NOMO-1 treated with DMSO at 0.1 percent for 48 hours (cell line): ENCODE results near the gene DMRT1.

Experiments used
- DNase-seq: peaks from one replicate; lab custom pipeline; 2025; ENCODE audit not compliant: unreplicated experiment; lab: John Stamatoyannopoulos, UW

The DMRT1 gene

DNA sequence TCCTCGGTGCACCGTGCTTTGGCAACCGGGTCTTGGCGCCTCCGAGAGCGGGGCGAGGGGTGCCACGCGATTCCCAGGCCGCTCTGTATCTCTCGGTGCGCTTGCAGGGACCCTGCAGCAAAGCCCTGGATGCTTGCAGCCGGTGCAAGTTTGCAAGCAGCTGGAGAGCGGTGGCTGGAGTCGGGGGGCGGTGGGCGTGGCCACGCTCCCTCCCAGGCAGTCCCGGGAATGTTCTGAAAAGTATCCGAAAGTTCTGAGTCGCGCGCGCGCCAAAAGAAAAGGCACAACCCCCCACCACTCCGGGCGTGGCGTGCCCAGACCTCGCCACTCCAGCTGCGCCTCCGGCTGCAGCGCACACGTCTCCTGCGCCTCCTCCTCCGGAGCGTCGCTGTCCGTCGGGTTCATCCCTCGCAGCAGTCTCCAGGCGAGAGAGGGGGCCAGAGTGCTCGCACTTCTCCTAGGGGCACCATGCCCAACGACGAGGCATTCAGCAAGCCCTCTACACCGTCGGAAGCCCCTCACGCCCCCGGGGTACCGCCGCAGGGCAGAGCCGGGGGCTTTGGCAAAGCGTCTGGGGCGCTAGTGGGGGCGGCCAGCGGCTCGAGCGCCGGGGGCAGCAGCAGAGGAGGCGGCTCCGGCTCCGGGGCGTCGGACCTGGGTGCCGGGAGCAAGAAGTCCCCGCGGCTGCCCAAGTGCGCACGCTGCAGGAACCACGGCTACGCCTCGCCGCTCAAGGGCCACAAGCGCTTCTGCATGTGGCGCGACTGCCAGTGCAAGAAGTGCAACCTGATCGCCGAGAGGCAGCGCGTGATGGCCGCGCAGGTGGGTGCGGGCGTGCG is at the start of gene DMRT1:
DMRT1 (plus strand) TSS at position 327 of the 839 bp plus-strand sequence; CDS start at position 469, 142 bp downstream.
- no peak for DNase-seq

DNA sequence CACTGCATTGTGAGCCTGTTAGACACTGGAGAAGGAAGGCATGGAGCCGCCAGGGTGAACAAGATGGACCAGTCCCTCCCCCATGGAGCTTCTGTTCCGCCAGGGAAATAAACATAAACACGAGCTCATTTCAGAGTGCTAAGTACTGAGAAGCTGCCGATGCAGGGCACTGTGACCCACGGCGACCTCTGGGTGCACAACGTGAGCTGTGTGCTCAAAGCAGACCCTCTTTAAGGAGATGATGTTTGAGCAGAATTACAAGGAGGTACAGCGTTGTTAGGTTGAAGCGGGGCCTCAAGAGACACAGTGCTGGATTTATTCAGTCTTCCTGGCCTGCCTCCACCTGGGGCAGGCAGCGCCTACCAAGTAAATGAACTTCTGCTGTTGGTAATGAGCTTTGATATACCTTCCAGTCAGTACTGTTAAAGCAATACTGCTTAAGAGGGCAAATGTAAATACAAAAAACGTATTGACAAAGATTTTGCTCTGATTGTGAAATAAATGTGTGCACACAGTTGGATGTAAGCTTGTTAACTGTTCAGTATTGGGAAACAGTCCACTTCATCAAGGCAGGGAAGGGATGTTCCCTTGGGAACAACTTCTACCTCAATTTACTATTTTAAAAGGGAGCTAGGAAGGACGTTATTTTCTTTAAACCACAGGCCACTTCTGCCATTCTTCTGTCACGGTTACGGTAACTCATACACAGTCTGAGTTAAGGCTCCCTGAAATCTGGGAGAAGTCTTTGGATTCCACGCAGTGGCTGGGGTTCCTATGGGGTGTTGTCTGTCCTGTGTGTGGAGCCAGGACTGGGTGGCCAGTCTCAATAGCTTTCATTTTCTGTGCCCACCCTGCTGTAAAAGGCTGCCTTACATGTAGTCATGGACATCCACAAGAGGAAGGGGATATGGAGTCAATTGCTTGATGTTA is 48.9 kb upstream of the DMRT1 start:
- DNase-seq = no peak

DNA sequence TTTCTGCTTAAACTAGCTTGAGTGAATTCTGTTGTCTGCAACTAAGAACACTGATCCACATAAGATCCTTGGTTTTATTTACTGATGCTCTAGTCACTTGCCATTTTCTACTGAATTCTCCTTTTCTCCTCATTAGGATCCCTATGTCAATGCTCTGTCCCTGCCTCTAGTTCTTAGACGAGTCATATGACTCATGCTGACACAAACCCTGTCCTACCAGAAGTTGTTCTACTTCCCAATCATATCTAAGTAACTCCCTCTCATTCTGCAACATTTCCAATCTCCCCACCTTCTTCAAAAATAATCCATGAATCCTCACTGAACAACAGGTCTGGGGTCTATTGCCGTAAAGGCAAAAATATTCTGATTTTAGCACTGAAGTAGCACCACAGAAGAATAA is 47.1 kb upstream of the DMRT1 start:
- DNase-seq = no peak

DNA sequence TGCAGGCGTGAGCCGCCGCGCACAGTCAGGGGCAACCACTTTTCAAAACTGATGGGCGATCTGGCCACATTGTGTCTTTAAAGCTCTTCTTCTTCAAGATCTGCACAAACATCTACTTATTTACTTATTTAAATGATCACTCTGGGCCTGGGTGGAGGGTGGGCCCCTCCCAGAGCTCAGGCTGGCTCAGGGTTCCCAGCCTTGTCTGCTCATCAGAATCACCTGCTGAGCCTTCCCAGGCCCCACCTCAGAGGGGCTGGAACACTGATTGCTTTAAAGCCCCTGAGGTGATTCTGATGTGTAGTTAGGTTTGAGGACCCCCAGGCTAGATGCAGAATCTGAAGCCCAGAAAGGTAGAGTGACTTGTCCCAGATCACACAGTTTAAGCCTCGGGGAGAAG is 45.6 kb upstream of the DMRT1 start:
- DNase-seq = no peak

- DNase-seq = no peak
These were observed 40.8 kb upstream of the DMRT1 start for GRCh38 chr9:800591-801150.

GRCh38 chr9:801399-802071 is 40.0 kb upstream of the DMRT1 start:
- DNase-seq = no peak

DNA sequence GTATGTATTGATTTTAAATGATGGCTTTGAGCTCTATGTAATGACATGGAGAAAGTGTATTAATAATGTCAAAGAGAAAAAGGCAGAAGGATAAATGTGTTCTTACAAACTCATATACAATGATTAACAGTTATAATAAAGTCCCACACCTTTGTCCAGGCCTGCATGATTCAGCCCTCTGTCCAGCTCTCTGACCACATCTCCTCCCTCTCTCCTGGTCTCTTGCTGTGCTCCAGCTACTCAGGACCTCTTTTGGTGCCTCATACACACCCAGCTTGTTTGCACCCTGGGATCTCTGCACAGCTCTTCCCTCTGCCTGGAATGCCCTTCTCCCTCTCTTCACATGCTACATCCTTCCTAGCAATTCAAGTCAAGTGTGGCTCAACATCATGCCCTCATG is 37.5 kb upstream of the DMRT1 start:
- no peak for DNase-seq

DNA sequence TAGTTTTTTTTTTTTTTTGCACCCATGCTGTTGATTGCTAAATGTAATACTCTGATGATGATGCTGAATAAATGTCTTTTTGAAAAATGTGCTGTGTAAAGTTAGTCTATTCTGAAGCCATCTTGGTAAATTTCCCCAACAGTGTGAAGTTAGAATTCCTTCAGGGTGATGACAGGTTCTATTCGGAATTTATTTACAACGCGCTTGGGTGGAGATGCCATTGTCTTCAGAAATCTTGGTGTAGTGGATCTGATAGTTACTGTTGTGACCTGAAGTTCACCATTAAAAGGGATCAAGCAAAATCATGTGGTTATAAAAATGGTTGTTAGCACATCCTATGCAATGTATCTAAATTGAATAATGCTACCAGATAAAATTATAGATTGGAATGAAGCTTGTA is 36.3 kb upstream of the DMRT1 start:
- DNase-seq = no peak

DNA sequence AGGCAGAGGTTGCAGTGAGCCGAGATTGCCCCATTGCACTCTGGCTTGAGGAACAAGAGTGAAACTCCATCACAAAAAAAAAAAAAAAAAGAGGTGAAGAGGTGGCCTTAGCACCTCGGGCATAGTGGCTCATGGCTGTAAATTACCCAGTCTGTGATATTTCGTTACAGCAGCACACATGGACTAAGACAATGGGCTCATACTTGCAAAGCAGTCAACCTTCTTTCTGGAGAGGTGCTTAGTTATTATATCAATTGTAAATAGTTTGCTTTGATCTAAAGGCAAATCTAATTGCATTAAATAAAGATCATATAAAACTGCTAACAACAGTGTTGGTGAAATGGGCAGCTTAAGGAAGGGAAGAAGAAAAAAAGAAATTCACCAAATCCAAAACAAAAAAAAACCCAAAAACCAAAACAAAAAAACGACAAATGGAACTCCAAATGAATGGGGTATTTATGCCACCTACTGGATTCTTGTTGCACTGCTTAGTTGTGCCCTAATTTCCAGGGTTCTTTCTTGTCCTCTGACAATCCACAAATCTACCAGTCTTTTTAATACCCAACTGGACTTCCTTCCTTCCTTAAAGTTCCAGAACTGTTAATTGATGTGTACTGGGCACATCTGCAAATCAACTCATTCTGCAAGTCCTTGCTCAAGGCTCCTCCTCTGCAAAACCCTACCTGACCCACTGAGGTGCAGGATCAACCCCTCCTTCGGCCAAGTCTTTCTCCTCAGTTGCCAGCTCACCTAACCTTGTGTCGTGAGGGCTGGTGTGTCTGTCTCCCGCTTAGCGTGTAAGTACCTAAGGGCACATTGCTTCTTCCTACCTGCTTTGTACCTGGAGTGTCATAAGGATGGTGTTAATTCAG is 35.0 kb upstream of the DMRT1 start:
- peak; percentile 19 for DNase-seq

GRCh38 chr9:811106-811531 is 30.4 kb upstream of the DMRT1 start:
- no peak for DNase-seq

DNA sequence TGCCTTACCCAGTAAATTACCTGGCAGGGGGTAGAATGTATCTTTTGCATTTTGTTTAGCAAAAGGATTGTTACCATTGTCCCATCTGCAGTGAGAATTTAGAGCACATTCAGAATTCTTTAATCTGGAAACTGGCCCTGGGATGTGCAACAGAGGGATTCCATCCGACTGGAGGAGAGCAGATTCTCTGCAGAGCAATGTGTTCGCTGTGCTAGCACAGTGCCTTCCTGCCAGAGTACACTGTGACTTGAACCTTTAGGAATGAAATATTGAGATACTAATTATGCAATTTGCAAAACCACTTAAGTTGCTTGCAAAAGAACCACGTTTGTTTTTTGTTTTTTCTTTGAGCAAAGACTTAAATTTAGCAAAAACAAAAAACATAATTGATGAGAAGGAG is 22.5 kb upstream of the DMRT1 start:
- DNase-seq = no peak

DNA sequence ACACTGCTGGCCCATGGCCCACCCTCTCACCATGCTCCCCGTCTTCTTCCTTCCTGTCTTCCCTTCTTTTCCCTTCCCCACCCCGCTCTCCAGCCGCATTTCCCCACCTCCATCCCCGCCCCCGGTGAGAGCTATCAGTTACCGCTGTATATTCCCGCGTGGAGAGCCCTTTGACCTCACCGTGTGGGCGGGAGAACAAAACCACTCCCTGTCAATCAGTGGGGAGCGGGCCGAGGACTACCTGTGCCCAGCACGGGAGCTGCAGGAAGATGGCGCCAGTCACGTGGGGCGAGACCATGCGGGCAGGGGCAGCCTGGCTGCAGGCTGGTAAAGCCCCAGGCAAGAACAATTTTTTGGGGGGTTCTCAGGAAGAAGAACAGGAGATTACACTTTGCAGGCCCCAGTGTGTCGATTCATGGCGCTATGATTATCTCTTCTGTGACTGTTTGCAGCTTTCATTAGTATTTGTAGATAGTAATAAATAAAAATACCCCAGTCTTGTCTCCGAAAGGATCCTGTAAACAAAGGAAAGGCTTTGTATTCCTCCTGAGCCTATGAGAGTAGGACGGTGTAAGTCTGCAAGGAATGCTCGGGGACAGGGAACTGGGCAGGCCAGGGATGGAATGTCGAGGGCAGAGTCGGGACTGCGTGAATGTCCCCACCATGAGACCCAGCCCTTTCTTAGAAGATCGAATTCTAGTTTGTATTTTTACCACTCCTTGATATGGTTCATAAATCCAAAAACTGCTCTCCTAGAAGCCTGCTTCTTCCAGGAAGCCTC is 14.8 kb upstream of the DMRT1 start:
- DNase-seq = no peak

DNA sequence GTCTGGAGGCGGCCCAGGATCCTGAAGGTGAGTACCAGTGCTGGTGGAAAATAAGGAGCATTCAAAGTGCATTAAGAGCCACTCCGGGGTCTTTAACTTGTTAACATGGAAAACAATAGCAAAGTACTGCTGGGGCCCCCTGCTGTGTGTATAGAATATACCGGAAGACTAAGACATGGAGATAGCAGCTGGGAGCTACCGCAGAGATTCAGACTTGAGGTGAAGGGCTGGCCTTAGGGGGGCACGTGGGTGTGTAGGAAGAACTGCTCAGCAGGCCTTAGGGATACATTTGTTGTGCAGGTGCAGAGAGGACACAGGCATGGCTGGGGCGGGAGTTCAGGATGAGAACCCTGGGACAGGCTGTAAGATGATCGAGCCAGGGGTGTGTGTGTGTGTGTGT is 1.2 kb upstream of the DMRT1 start:
- DNase-seq = no peak

DNA sequence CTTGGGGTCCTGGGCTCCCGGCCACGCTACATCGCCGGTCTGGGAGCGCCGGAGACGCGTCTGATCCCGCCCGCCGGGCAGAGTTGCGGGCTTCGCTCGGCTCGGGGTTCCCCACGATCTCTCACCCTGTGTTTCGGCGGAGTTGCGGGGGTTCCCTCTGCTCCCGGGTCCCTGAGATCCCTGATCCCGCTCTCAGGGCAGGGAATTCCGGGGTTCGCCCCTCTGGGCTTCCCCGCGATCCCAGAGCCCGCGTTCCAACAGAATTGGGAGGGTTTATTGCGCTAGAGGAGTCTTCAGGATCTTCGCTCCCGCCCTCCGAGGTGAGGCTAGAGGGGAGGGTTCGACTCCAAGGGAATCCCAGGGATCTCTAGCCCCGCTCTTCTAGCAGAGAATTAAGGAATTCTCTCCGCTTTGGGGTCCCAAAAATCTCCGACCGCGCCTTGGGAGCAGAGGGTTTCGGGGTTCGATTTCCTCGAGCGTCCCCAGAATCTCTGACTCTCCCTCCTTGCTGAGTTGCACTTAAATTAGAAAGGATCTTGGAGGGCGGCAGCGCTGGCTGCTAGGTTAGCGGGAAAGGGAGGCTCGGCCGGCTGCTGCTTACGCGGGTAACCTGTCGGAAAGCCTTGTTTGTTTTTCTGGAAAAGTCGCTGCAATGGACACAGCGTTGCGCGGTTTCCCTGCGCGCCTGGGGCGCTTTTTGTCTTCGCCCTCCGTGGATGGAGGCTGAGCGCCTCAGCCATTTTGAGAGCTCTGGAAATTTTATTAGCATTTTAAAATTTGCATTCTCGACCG is 1.3 kb downstream of the DMRT1 start:
- DNase-seq = no peak

GRCh38 chr9:843427-843785 is 1.9 kb downstream of the DMRT1 start:
- DNase-seq = no peak

- DNase-seq = no peak
These were observed 5.4 kb downstream of the DMRT1 start for GRCh38 chr9:846852-847251.

DNA sequence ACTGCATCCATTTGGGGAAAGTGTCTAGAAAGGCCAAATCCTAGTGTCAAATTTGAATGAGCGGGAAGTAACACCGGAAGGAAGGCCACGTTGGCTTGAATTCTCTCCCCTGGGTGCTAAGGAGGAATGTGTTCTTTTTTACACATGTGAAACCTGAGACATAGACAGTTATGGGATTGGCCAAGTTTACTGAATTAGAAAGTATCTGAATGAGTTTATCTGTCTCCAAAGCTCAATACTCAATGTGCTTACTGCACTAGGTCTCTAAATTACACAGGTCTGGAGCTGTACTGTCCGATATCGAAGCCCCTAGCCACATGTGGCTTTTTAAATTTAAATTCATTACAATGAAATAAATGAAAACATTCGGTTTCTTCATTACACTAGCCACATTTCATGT is 6.0 kb downstream of the DMRT1 start:
- no peak for DNase-seq

- DNase-seq = no peak
These were observed 7.9 kb downstream of the DMRT1 start for GRCh38 chr9:849431-849830.

GRCh38 chr9:852539-852938 is 11.0 kb downstream of the DMRT1 start:
- DNase-seq = no peak
